ENCODE measurements around the gene CYB5D1.

Gene CYB5D1

GRCh38 chr17:7834542-7834956, 23.3 kb upstream of the CYB5D1 start:
- no peak for DNase-seq
- H3K4me3 ChIP-seq (ENCODE audit: low read depth in 1 of 2, low read length in 2 of 2): peak overlapping the region; percentile 21 to 66
- H4K20me1 ChIP-seq (ENCODE audit: insufficient read depth, low read length): peaks cover 10% of the 10 kb centered on the region
- H3K9me3 ChIP-seq (ENCODE audit: insufficient read depth, low read length, severe bottlenecking): no peaks in the 10 kb centered on the region
- peak overlapping the region; percentile 54 for H2AFZ ChIP-seq (ENCODE audit: low read depth, low read length)
- H3K9ac ChIP-seq (ENCODE audit: low read depth, low read length): peak overlapping the region; percentile 44
- no peaks in the 10 kb centered on the region for H3K79me2 ChIP-seq (ENCODE audit: insufficient read depth, low read length)
- TF ChIP-seq EZH2 (IDR thresholded peaks at IDR 0.05; ENCODE audit: borderline replicate concordance, low read depth, low read length, severe bottlenecking): no peak
- TF ChIP-seq CTCF (IDR thresholded peaks at IDR 0.05; ENCODE audit: borderline replicate concordance, extremely low read depth, low read length, poor library complexity, severe bottlenecking): no peak
- peak overlapping the region; percentile 90 for H3K4me2 ChIP-seq (ENCODE audit: insufficient read depth, low read length)
- peak; percentile 1; the same call in 2 of the 3 replicates for ATAC-seq (ENCODE audit: insufficient read depth, low read depth)
- H3K27me3 ChIP-seq (ENCODE audit: insufficient read depth, low read length, poor library complexity): peaks cover 32% of the 10 kb centered on the region
- H3K36me3 ChIP-seq (ENCODE audit: insufficient read depth, low read length): no peaks in the 10 kb centered on the region
- H3K4me1 ChIP-seq (ENCODE audit: insufficient read depth, low read length): peaks cover 60% of the 10 kb centered on the region
- peak overlapping the region; percentile 73 for H3K27ac ChIP-seq (ENCODE audit: low read length)

GRCh38 chr17:7834957-7835813, 22.6 kb upstream of the CYB5D1 start:
- H3K9ac ChIP-seq (ENCODE audit: low read depth, low read length): peak overlapping the region; percentile 54

GRCh38 chr17:7835814-7836595, 21.8 kb upstream of the CYB5D1 start:
- Histone ChIP-seq H3K27ac (ENCODE audit: low read length) (peak overlapping the region; percentile 44), H3K79me2 (ENCODE audit: insufficient read depth, low read length) (no peaks in the 10 kb centered on the region), H3K36me3 (ENCODE audit: insufficient read depth, low read length) (no peaks in the 10 kb centered on the region), H2AFZ (ENCODE audit: low read depth, low read length) (peak overlapping the region; percentile 63), H3K4me2 (ENCODE audit: insufficient read depth, low read length) (peak overlapping the region; percentile 90), H3K4me3 (ENCODE audit: low read depth in 1 of 2, low read length in 2 of 2) (peak overlapping the region; percentile 22 to 64), H3K9me3 (ENCODE audit: insufficient read depth, low read length, severe bottlenecking) (no peaks in the 10 kb centered on the region), H3K9ac (ENCODE audit: low read depth, low read length) (peak overlapping the region; percentile 54), H3K27me3 (ENCODE audit: insufficient read depth, low read length, poor library complexity) (peaks cover 40% of the 10 kb centered on the region), H4K20me1 (ENCODE audit: insufficient read depth, low read length) (peaks cover 17% of the 10 kb centered on the region), H3K4me1 (ENCODE audit: insufficient read depth, low read length) (peaks cover 66% of the 10 kb centered on the region)
- ATAC-seq (ENCODE audit: insufficient read depth, low read depth): no peak
- TF ChIP-seq EZH2 (IDR thresholded peaks at IDR 0.05; ENCODE audit: borderline replicate concordance, low read depth, low read length, severe bottlenecking) (no peak), CTCF (IDR thresholded peaks at IDR 0.05; ENCODE audit: borderline replicate concordance, extremely low read depth, low read length, poor library complexity, severe bottlenecking) (no peak)
- peak; percentile 50 for DNase-seq

More at GRCh38 chr17:7834957-7835813, 22.6 kb upstream of the CYB5D1 start:
- H3K79me2 ChIP-seq (ENCODE audit: insufficient read depth, low read length): no peaks in the 10 kb centered on the region
- H2AFZ ChIP-seq (ENCODE audit: low read depth, low read length): peak overlapping the region; percentile 71
- H3K4me1 ChIP-seq (ENCODE audit: insufficient read depth, low read length): peaks cover 60% of the 10 kb centered on the region
- peaks cover 10% of the 10 kb centered on the region for H4K20me1 ChIP-seq (ENCODE audit: insufficient read depth, low read length)
- H3K4me3 ChIP-seq (ENCODE audit: low read depth in 1 of 2, low read length in 2 of 2): peak overlapping the region in 1 of 2 experiments; percentile 66; a peak in 3 of 4 replicates
- DNase-seq (peak; percentile 98), ATAC-seq (ENCODE audit: insufficient read depth, low read depth) (peak; percentile 72)
- H3K9me3 ChIP-seq (ENCODE audit: insufficient read depth, low read length, severe bottlenecking): no peaks in the 10 kb centered on the region
- TF ChIP-seq CTCF (IDR thresholded peaks at IDR 0.05; ENCODE audit: borderline replicate concordance, extremely low read depth, low read length, poor library complexity, severe bottlenecking): peak; percentile 94
- TF ChIP-seq EZH2 (IDR thresholded peaks at IDR 0.05; ENCODE audit: borderline replicate concordance, low read depth, low read length, severe bottlenecking): no peak
- peaks cover 32% of the 10 kb centered on the region for H3K27me3 ChIP-seq (ENCODE audit: insufficient read depth, low read length, poor library complexity)
- H3K4me2 ChIP-seq (ENCODE audit: insufficient read depth, low read length): peak overlapping the region; percentile 90
- H3K36me3 ChIP-seq (ENCODE audit: insufficient read depth, low read length): no peaks in the 10 kb centered on the region
- peak overlapping the region; percentile 73 for H3K27ac ChIP-seq (ENCODE audit: low read length)

Measured in DND-41 (cell line).